Neuronal stem cell (in vitro differentiated cells): ENCODE data around the gene LTC4S.

Experiments used
- DNase-seq: peaks from one replicate; pipeline ENCODE4 v3.0.0-alpha.2; 2013; ENCODE audit warnings: low spot score
- H2AFZ ChIP-seq: one replicate; pipeline ENCODE4 v1.6.1; 2013; ENCODE audit warnings: mild to moderate bottlenecking, low read length, inconsistent platforms
- H2AK5ac ChIP-seq: 2 replicates; pipeline ENCODE4 v1.6.1; 2013; ENCODE audit warnings: low read depth, mild to moderate bottlenecking, inconsistent platforms, low read length, moderate library complexity, mixed read lengths
- H2BK120ac ChIP-seq: 2 replicates; pipeline ENCODE4 v1.6.1; 2013; ENCODE audit warnings: low read depth, mild to moderate bottlenecking, inconsistent platforms, low read length, moderate library complexity, mixed read lengths
- H2BK12ac ChIP-seq: one replicate; pipeline ENCODE4 v1.6.1; 2013; ENCODE audit warnings: low read length, inconsistent platforms
- H2BK15ac ChIP-seq: 2 replicates; pipeline ENCODE4 v1.6.1; 2013; ENCODE audit warnings: mild to moderate bottlenecking, low read length, inconsistent platforms, mixed read lengths
- H2BK5ac ChIP-seq: one replicate; pipeline ENCODE4 v1.6.1; 2013; ENCODE audit warnings: inconsistent platforms, mild to moderate bottlenecking, low read length, moderate library complexity
- H3K14ac ChIP-seq: one replicate; pipeline ENCODE4 v1.6.1; 2013; ENCODE audit warnings: low read length, inconsistent platforms
- H3K18ac ChIP-seq: 2 replicates; pipeline ENCODE4 v1.6.1; 2013; ENCODE audit warnings: low read length, inconsistent platforms
- H3K23ac ChIP-seq: 2 replicates; pipeline ENCODE4 v1.6.1; 2013; ENCODE audit warnings: low read depth, mild to moderate bottlenecking, mixed read lengths, low read length, inconsistent platforms; ENCODE audit not compliant: poor library complexity
- H3K27ac ChIP-seq: replicated peaks from 3 replicates; pipeline ENCODE4 v1.5.1; 2013; ENCODE audit warnings: low read length, inconsistent platforms
- H3K27me3 ChIP-seq, 3 experiments: 2 replicates each; pipeline ENCODE4 v1.6.1; 2013; ENCODE audit warnings: low read length in 3 of 3, mild to moderate bottlenecking in 2 of 3, inconsistent platforms in 1 of 3, low read depth in 1 of 3, mixed read lengths in 1 of 3, moderate library complexity in 1 of 3; ENCODE audit not compliant: control insufficient read depth in 3 of 3, insufficient read depth in 3 of 3
- H3K36me3 ChIP-seq, 2 donors: replicated peaks in 1 of 2; 2 replicates each; pipeline ENCODE4 v1.6.1; 2013; ENCODE audit warnings: low read length in 2 of 2; ENCODE audit not compliant: control insufficient read depth in 2 of 2, insufficient read depth in 2 of 2
- H3K4ac ChIP-seq: 2 replicates; pipeline ENCODE4 v1.6.1; 2013; ENCODE audit warnings: inconsistent platforms, mild to moderate bottlenecking, low read length, moderate library complexity
- H3K4me1 ChIP-seq, 2 donors: 1 replicate in 1 of 2; 2 replicates in 1 of 2; pipeline ENCODE4 v1.6.1; 2013; ENCODE audit warnings: low read length in 2 of 2, low read depth in 1 of 2; ENCODE audit not compliant: control insufficient read depth in 2 of 2, insufficient read depth in 1 of 2
- H3K4me2 ChIP-seq: one replicate; pipeline ENCODE4 v1.6.1; 2013; ENCODE audit warnings: mild to moderate bottlenecking, low read length, inconsistent platforms; ENCODE audit not compliant: insufficient read depth, poor library complexity, severe bottlenecking
- H3K4me3 ChIP-seq, 2 donors: 2 replicates each; pipeline ENCODE4 v1.5.1; 2013; ENCODE audit warnings: low read length in 2 of 2, mild to moderate bottlenecking in 2 of 2, inconsistent platforms in 1 of 2, moderate library complexity in 1 of 2
- H3K79me1 ChIP-seq: one replicate; pipeline ENCODE4 v1.6.1; 2013; ENCODE audit warnings: low read depth, mild to moderate bottlenecking, inconsistent platforms, low read length, moderate library complexity
- H3K9ac ChIP-seq: one replicate; pipeline ENCODE4 v1.6.1; 2013; ENCODE audit warnings: mild to moderate bottlenecking, low read depth, low read length, inconsistent platforms; ENCODE audit not compliant: poor library complexity
- H3K9me3 ChIP-seq, 2 donors: replicated peaks in 1 of 2; 2 replicates each; pipeline versions ENCODE3 to v1.6.1; 2013; ENCODE audit warnings: low read length in 2 of 2, mild to moderate bottlenecking in 2 of 2, inconsistent platforms in 1 of 2, low read depth in 1 of 2, mixed read lengths in 1 of 2, moderate library complexity in 1 of 2; ENCODE audit not compliant: control insufficient read depth in 2 of 2, insufficient read depth in 1 of 2
- H4K8ac ChIP-seq: one replicate; pipeline ENCODE4 v1.6.1; 2013; ENCODE audit warnings: low read depth, mild to moderate bottlenecking, inconsistent platforms, low read length, moderate library complexity
- H4K91ac ChIP-seq: one replicate; pipeline ENCODE4 v1.6.1; 2013; ENCODE audit warnings: low read length, low read depth, mild to moderate bottlenecking, inconsistent platforms; ENCODE audit not compliant: poor library complexity
- WGBS, 2 donors: extraction: QIAGEN DNeasy Blood & Tissue Kit; methylation state at CpG; one replicate each; pipeline ENCODE4 v1.1.7; 2013; ENCODE audit warnings: missing lambda C conversion rate in 2 of 2, mixed read lengths in 1 of 2; ENCODE audit not compliant: insufficient read length in 2 of 2, insufficient replicate concordance in 1 of 2; ENCODE audit errors: extremely low coverage in 2 of 2; 5-methylcytosine and 5-hydroxymethylcytosine counted together

The LTC4S gene

GRCh38 chr5:179763215-179763945, 30.4 kb upstream of the LTC4S start:
- Histone ChIP-seq H3K23ac (no peak overlapping the region), H2AK5ac (no peak overlapping the region), H3K27me3 (no peaks in the 10 kb centered on the region), H3K4me3 (no peak overlapping the region), H3K79me1 (peaks cover 17% of the 10 kb centered on the region), H4K8ac (no peak overlapping the region), H3K18ac (peak overlapping the region; percentile 35), H2BK120ac (no peak overlapping the region), H3K36me3 (peaks cover 22 to 48% of the 10 kb centered on the region in 2 donors), H3K4ac (no peak overlapping the region), H2BK12ac (no peak overlapping the region), H3K4me1 (peaks cover 2 to 34% of the 10 kb centered on the region in 2 donors), H3K9ac (no peak overlapping the region), H2AFZ (no peak overlapping the region), H2BK15ac (no peak overlapping the region), H3K14ac (no peak overlapping the region), H3K27ac (no peak overlapping the region), H4K91ac (no peak overlapping the region), H2BK5ac (no peak overlapping the region), H3K4me2 (no peak overlapping the region), H3K9me3 (no peaks in the 10 kb centered on the region)
- peak; percentile 51 for DNase-seq
- WGBS, 2 donors, result no CpG with 5 or more reads among the region's 10 CpGs

GRCh38 chr5:179764056-179764455, 29.7 kb upstream of the LTC4S start:
- H3K27ac ChIP-seq, result no peak overlapping the region
- no peak overlapping the region for H3K4ac ChIP-seq
- H3K4me1 ChIP-seq, result peaks cover 2 to 34% of the 10 kb centered on the region in 2 donors
- no peaks in the 10 kb centered on the region for H3K9me3 ChIP-seq
- H3K23ac ChIP-seq, result no peak overlapping the region
- H2BK120ac ChIP-seq, result no peak overlapping the region
- H2BK5ac ChIP-seq, result no peak overlapping the region
- no CpG with 5 or more reads among the region's 8 CpGs for WGBS, 2 donors
- no peak overlapping the region for H3K18ac ChIP-seq
- H3K9ac ChIP-seq, result peak overlapping the region; percentile 26
- H3K14ac ChIP-seq, result no peak overlapping the region
- no peak overlapping the region for H4K91ac ChIP-seq
- no peak overlapping the region for H3K4me2 ChIP-seq
- H2BK15ac ChIP-seq, result no peak overlapping the region
- no peak overlapping the region for H3K4me3 ChIP-seq
- H3K36me3 ChIP-seq, result peaks cover 26 to 52% of the 10 kb centered on the region in 2 donors
- H2AFZ ChIP-seq, result no peak overlapping the region
- no peaks in the 10 kb centered on the region for H3K27me3 ChIP-seq
- no peak overlapping the region for H4K8ac ChIP-seq
- peaks cover 17% of the 10 kb centered on the region for H3K79me1 ChIP-seq
- DNase-seq, result no peak
- no peak overlapping the region for H2BK12ac ChIP-seq
- H2AK5ac ChIP-seq, result no peak overlapping the region

GRCh38 chr5:179765400-179765799, 28.4 kb upstream of the LTC4S start:
- no peak for DNase-seq
- Histone ChIP-seq H3K4me1 (peaks cover 2 to 31% of the 10 kb centered on the region in 2 donors), H3K27ac (no peak overlapping the region)

GRCh38 chr5:179766021-179766725, 27.6 kb upstream of the LTC4S start:
- Histone ChIP-seq H4K8ac (no peak overlapping the region), H2BK120ac (no peak overlapping the region), H3K4ac (no peak overlapping the region), H4K91ac (no peak overlapping the region), H3K79me1 (peaks cover 11% of the 10 kb centered on the region), H3K36me3 (peaks cover 38 to 71% of the 10 kb centered on the region in 2 donors), H3K27ac (no peak overlapping the region), H3K4me1 (peaks cover 2 to 31% of the 10 kb centered on the region in 2 donors), H2BK15ac (no peak overlapping the region), H2BK12ac (no peak overlapping the region), H3K4me2 (no peak overlapping the region), H3K27me3 (no peaks in the 10 kb centered on the region), H2AK5ac (no peak overlapping the region), H3K18ac (no peak overlapping the region), H3K9me3 (no peaks in the 10 kb centered on the region), H2AFZ (no peak overlapping the region), H3K4me3 (no peak overlapping the region), H3K23ac (no peak overlapping the region), H3K14ac (no peak overlapping the region), H3K9ac (no peak overlapping the region), H2BK5ac (no peak overlapping the region)
- DNase-seq, result no peak
- no CpG with 5 or more reads among the region's 20 CpGs for WGBS, 2 donors

More at GRCh38 chr5:179765400-179765799, 28.4 kb upstream of the LTC4S start:
- no peak overlapping the region for H4K8ac ChIP-seq
- H3K4ac ChIP-seq, result no peak overlapping the region
- no peak overlapping the region for H2BK12ac ChIP-seq
- H2BK5ac ChIP-seq, result no peak overlapping the region
- H3K27me3 ChIP-seq, result no peaks in the 10 kb centered on the region
- no peaks in the 10 kb centered on the region for H3K9me3 ChIP-seq
- no peak overlapping the region for H2BK15ac ChIP-seq
- H2AFZ ChIP-seq, result no peak overlapping the region
- no peak overlapping the region for H3K9ac ChIP-seq
- no peak overlapping the region for H2BK120ac ChIP-seq
- H3K79me1 ChIP-seq, result peaks cover 11% of the 10 kb centered on the region
- no peak overlapping the region for H3K4me3 ChIP-seq
- H2AK5ac ChIP-seq, result no peak overlapping the region
- H3K36me3 ChIP-seq, result peaks cover 33 to 64% of the 10 kb centered on the region in 2 donors
- H3K14ac ChIP-seq, result no peak overlapping the region
- H3K18ac ChIP-seq, result no peak overlapping the region
- no peak overlapping the region for H3K4me2 ChIP-seq
- H4K91ac ChIP-seq, result no peak overlapping the region
- H3K23ac ChIP-seq, result no peak overlapping the region
- WGBS, 2 donors, result no CpG with 5 or more reads among the region's 13 CpGs
